SK-N-MC (cell line): ENCODE results near the gene F11R.

ENCODE experiments used
- EZH2 ChIP-seq: fragments of 200-600 bp; sonication (generic); IDR thresholded peaks from one replicate; pipeline ENCODE4 v1.6.1; 2017; ENCODE audit warnings: antibody characterized with exemption
- FOXP2 ChIP-seq: optimal IDR thresholded peaks from 2 replicates; pipeline ENCODE3; 2011; ENCODE audit warnings: mild to moderate bottlenecking, moderate library complexity; ENCODE audit not compliant: insufficient read depth; ENCODE audit errors: extremely low read length, control extremely low read depth
- POLR2AphosphoS5 ChIP-seq: IDR thresholded peaks from 2 replicates; pipeline ENCODE4 v1.6.1; 2012; ENCODE audit warnings: mild to moderate bottlenecking, low read depth, low read length, borderline replicate concordance

GRCh38 chr1:161068306-161069234 is 47.6 kb upstream of the F11R start:
- TF ChIP-seq POLR2AphosphoS5: no peak
- TF ChIP-seq EZH2: no peak
- TF ChIP-seq FOXP2: no peak
